Astrocyte of the hippocampus (primary cell): ENCODE measurements around the gene STAC3.

Source experiments
- DNase-seq: peaks from one replicate; pipeline ENCODE4 v3.0.0; 2011; ENCODE audit warnings: low read depth, low spot score

STAC3 gene

GRCh38 chr12:57194253-57194652 lies 56.7 kb downstream of the STAC3 start:
- no peak for DNase-seq

- DNase-seq, result no peak
Measured at GRCh38 chr12:57193706-57194245, 57.2 kb downstream of the STAC3 start.
